SK-N-SH treated with all-trans-retinoic acid at 6 μM for 48 hours (cell line): Measurements from ENCODE around the gene SYNE3.

ENCODE experiments used
- ARNTL ChIP-seq: fragments of 450-650 bp; formaldehyde crosslinking; IDR thresholded peaks from 2 replicates; pipeline ENCODE4 v1.5.0; 2020; ENCODE audit warnings: low read depth, mild to moderate bottlenecking, moderate library complexity, borderline replicate concordance
- CREB5 ChIP-seq: fragments of 250-450 bp; sonication (Bioruptor Pico); IDR thresholded peaks from 2 replicates; pipeline ENCODE4 v1.5.1; 2020; ENCODE audit warnings: low read depth, mild to moderate bottlenecking, moderate library complexity
- ESRRG ChIP-seq: fragments of 250-450 bp; sonication (Bioruptor Pico); IDR thresholded peaks from 2 replicates; pipeline ENCODE4 v1.6.1; 2021; ENCODE audit warnings: mild to moderate bottlenecking
- GLIS3 ChIP-seq: fragments of 250-450 bp; sonication (Bioruptor Pico); IDR thresholded peaks from 2 replicates; pipeline ENCODE4 v1.5.0; 2020; ENCODE audit warnings: mild to moderate bottlenecking, moderate library complexity
- PATZ1 ChIP-seq: fragments of 250-450 bp; sonication (Bioruptor Pico); IDR thresholded peaks from 2 replicates; pipeline ENCODE4 v1.8.0; 2020; ENCODE audit warnings: mild to moderate bottlenecking, moderate library complexity, borderline replicate concordance
- PPARA ChIP-seq: fragments of 250-450 bp; sonication (Bioruptor Pico); IDR thresholded peaks from 2 replicates; pipeline ENCODE4 v1.5.0; 2020; ENCODE audit warnings: mild to moderate bottlenecking, borderline replicate concordance
- TOX ChIP-seq: fragments of 250-450 bp; sonication (Bioruptor Pico); IDR thresholded peaks from 2 replicates; pipeline ENCODE4 v1.8.0; 2021; ENCODE audit warnings: mild to moderate bottlenecking, moderate library complexity, borderline replicate concordance
- ZFP3 ChIP-seq: fragments of 250-450 bp; sonication (Bioruptor Pico); IDR thresholded peaks from 2 replicates; pipeline ENCODE4 v1.5.0; 2020; ENCODE audit warnings: mild to moderate bottlenecking, moderate library complexity
- ZFP30 ChIP-seq: fragments of 450-650 bp; formaldehyde crosslinking; IDR thresholded peaks from 2 replicates; pipeline ENCODE4 v1.5.0; 2022; ENCODE audit warnings: mild to moderate bottlenecking, moderate library complexity
- ZNF565 ChIP-seq: fragments of 450-650 bp; formaldehyde crosslinking; conservative IDR thresholded peaks from 2 replicates; pipeline ENCODE4 v1.5.0; 2020; ENCODE audit warnings: low read depth, mild to moderate bottlenecking, moderate library complexity
- ZNF8 ChIP-seq: fragments of 450-650 bp; formaldehyde crosslinking; IDR thresholded peaks from 2 replicates; pipeline ENCODE4 v1.5.0; 2020; ENCODE audit warnings: mild to moderate bottlenecking, moderate library complexity

GRCh38 chr14:95536036-95536593 is 19.7 kb upstream of the SYNE3 start:
- TF ChIP-seq ZFP30 (CRISPR knock-in tag) = no peak
- no peak for TF ChIP-seq ARNTL
- TF ChIP-seq ZNF8 (CRISPR knock-in tag) = no peak
- no peak for TF ChIP-seq ZNF565
- no peak for TF ChIP-seq GLIS3 (CRISPR knock-in tag)
- no peak for TF ChIP-seq PATZ1 (CRISPR knock-in tag)
- no peak for TF ChIP-seq ESRRG (CRISPR knock-in tag)
- TF ChIP-seq CREB5 = no peak
- TF ChIP-seq PPARA (CRISPR knock-in tag) = no peak
- no peak for TF ChIP-seq ZFP3 (CRISPR knock-in tag)
- TF ChIP-seq TOX (CRISPR knock-in tag) = no peak
